Activated CD4-positive, alpha-beta T cell treated with anti-CD3 and anti-CD28 coated beads, Interleukin-2, amount 50 U/mL, for 48 hours (primary cell): ENCODE measurements around the gene FLAD1.

Experiments
- DNase-seq, 2 experiments: peaks; one replicate each; pipeline ENCODE4 v3.0.0-alpha.2; 2020

Gene FLAD1

DNA sequence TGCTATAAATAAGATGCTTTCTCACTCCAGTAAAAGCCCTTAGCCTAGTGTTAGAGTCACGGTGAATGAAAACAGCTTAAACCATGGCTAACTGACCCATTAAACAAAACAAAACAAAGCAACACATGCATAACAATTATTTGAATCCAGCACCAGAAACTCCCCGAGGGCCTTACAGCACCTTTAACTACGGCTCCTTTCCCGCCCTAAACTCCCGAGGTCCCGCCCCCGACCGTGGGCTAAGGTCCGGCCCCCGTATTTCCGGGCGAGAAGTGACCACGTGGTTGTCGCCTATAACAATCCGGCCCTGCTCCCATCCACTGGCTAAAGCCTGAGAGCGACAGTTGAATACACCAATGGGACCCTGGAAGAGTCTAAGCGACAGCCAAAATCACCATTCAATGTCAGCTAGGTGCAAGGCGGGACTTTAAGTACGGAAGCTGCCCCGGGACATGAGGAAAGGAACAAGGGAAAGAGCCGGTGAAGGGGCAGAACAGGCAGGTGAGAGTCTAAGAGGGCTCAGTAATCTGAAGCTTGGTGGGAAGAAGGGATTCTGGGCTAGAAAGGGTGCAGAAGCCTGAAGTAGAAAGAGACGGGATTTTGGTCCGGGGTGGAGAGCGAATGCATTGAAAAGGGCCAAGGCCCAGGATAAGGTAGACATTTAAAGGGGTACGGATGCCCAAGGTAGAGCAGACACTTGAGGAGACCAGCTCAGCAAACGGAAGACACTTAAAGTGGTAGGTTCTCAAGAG, at the start of gene FLAD1:
Gene FLAD1 (plus strand): TSS at position 448 of the 752 bp plus-strand sequence. CDS start 351 bp downstream, outside the sequence.
- DNase-seq = peak; percentile 96 to 97

- DNase-seq = no peak
Observed at GRCh38 chr1:154934358-154934948, 48.7 kb upstream of the FLAD1 start.

DNA sequence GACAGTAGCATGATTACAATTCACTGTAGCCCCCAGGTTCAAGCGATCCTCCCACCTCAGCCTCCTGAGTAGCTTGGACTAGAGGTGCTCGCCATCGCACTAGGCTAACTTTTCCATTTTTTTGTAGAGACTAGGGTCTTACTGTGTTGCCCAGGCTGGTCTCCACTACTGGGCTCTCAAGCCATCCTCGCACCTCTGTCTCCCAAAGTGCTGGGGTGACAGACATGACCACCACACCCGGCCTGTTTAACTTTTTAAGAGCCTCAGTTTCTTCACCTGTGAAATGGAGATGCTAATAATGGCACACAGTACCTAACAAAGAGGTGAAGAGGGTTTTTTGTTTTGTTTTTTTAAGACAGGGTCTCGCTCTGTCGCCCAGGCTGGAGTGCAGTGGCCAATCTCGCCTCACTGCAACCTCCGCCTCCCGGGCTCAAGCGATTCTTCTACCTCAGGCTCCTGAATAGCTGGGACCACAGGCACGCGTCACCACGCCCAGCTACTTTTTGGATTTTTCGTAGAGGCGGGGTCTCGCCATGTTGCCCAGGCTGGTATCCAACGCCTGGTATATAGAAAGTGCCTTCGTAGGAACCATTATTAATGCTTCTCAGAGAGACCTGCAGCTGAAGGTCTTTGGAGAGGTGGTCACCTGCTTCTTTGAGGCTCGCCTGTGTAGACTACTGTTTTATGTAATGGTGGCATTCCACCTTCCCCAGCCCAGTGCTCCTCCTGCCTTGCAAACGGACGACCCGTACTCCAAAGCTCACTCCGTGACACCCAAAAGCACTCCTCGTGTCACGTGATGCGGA, 47.2 kb upstream of the FLAD1 start:
- peak; percentile 35 to 52 for DNase-seq

GRCh38 chr1:154936555-154937084, 46.5 kb upstream of the FLAD1 start, which contains the start of gene PMVK:
PMVK (minus strand) TSS chr1:154936719; CDS start chr1:154936685, 34 bp downstream.
- peak; percentile 96 to 97 for DNase-seq

GRCh38 chr1:154937085-154937987, 45.8 kb upstream of the FLAD1 start:
- peak; percentile 89 to 92 for DNase-seq

DNA sequence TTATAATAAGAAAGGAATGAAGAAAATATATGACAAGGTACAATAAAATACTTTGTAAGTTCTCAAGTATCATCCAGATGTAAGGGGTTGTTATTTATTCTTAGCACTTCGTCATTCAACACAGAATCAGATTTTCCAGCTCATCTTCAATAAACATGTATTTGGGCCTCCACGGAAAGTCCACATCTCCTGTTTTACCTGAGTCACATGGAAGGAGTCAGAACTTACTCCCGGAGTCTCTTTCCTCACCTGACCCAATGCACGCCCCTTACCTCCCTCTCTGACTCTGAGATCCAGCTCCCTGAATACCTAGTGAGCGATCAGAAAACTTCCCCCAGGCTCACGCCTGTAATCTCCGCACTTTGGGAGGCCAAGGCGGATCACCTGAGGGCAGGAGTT, 45.2 kb upstream of the FLAD1 start:
- DNase-seq = no peak

DNA sequence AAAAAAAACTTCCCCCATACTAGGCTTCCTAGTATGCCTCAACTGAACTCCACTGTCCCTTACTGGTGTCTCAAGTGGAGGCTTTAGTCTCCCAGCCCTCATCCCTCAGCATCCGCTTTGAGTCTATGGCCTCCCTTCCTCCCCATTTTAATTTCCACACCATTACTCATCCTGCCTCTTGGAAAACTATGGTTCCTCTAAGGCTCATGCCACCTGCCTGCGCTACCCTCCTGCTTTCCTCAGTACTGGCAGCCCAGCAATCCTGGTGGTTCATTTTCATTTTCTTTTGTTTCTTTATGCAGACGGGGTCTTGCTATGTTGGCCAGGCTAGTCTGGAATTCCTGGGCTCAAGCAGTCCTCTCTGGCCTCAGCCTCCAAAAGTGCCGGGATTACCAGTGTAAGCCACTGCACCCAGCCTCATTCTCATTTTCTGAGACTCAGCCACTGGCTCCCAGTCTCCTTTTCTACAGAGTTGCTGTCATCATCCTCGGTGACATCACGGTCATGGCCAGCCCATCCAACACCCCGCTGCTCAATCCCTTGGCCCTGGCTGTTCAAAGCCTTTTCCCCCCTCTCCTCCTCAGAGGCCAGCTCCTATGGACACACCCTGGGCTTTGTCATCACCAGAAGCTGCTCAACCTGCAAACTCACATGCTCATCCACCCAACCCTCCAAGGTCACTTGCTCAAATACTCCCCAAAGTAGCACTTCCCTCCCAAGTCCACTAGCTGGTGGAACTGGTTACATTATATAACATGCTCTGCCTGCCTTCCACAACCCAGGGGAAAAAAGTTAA, 44.3 kb upstream of the FLAD1 start:
- DNase-seq = no peak

GRCh38 chr1:154940213-154940560, 43.0 kb upstream of the FLAD1 start:
- DNase-seq = no peak

- DNase-seq = no peak
Observed at GRCh38 chr1:154940651-154941194, 42.4 kb upstream of the FLAD1 start.

DNA sequence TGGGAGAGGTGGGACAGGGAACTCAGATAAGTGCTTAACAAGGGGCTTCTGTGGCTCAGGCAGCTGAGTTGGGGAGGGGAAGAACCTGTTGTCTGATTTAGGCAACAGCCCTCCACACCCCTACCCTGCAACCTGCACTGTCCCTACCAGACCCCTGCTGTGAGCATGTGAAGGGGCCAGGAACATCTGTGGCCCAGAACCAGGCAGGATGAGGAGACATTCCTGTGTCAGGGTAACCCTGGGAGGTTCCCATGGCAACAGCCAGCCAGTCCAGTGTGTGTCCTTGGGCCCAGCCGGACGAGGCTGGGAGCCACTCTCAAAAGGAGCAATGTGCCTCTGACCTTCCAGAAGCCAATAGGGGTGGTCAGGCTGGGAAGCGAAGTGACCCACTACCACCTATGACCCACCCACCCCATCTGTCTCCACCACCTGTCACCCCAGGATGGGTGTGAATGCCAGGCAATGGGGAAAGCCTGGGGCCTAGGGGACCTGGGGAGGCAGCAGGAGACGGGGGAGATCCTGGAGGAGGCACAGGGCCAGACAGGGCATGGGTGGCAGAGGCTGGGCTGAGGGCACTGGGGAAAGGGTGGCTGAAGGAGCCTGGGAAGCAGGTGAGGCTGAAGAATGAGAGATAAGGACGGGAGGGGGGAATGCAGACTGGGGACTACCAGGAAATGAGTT, 41.7 kb upstream of the FLAD1 start:
- no peak for DNase-seq

DNA sequence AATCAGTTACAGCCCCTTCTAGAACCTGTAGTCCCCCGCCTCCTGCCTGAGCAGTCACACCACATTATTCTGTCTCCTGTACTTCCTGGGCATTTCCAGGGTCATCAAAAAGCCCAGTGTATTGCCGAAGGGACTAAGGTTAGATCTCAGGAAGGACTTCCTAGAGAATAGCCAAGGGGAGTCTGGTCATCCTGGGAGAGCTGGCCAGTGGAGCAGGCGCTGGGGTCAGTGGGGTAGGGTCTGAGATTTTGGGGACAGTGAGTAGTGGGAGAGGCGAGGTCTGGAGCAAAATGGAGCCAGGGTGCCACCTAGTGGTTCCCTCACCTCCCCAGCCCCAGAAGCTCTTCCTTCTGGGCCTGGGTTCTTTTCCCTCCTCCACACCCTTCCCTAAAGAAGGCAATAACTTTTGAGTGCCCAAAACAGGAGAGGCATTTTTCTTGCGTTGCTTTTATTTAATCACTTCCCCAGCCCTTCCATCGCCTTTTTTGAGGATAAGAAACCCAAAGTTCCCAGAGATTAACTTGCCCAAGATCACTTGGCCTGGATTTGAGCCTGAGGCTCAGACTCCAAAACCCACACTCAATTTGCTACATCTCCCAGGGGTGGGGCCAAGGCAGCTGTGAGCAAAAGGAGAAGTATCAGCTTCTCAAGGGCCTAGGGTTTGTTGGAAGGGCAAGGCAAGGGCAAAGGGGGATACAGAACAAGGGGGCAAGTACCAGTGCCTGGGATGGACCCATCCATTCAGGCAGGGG, 39.3 kb upstream of the FLAD1 start:
- peak; percentile 51 to 58 for DNase-seq

- no peak for DNase-seq
Observed at GRCh38 chr1:154944401-154945159, 38.6 kb upstream of the FLAD1 start.

GRCh38 chr1:154945160-154945961, 37.8 kb upstream of the FLAD1 start:
- no peak for DNase-seq

GRCh38 chr1:154945962-154946850, 36.9 kb upstream of the FLAD1 start:
- no peak for DNase-seq

- DNase-seq = no peak
Observed at GRCh38 chr1:154948079-154948478, 35.1 kb upstream of the FLAD1 start.

- DNase-seq = peak; percentile 75 to 79
Observed at GRCh38 chr1:154951901-154952657, 31.1 kb upstream of the FLAD1 start.
